ENCODE data around the gene CT45A8. TPM values are rescaled to one million over a fixed set of nuclear protein-coding genes. Genes with fewer than 3 reads are reported as not detected.
A peak's percentile ranks its signal among the peaks of the same experiment; 100 is the strongest.

The CT45A8 gene
- total and polyA plus RNA-seq, 9 of the 15 experiments (the other 6 are each of a cell fraction or from before 2014, with no cell fraction given), result 6.5 to 27.7 (median 9.6) TPM; not detected in 4

DNA sequence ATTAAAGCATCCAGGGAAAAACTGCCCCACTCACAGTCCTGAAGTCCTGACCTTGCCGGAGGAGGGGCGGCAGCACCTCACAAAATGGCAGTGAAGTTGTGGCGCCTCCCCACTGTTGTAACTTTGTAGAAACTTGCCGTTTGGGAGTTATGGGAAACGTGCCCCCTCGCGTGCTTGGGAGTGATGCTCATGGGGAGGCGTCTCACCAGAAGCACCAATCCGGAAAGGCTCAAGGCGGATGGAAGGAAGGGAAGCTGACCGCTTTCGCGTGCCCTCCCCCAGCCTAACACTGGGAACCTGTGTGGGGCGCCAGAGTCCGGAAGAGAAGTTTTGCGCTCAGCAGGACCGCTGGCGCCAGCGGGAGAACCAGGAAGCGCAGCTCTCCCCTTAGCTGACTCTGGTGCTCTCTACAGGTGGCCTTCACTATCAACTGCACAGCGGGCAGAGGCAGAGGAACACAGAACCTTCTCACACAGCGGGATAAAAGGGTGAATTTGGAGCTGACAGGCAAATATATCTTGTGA, 39.0 kb upstream of the CT45A8 start, which contains the start of the genes CT45A10 and SAGE1 (continued):
- TF ChIP-seq MEIS2 (IDR thresholded peaks at IDR 0.05; ENCODE audit: partially characterized antibody) (no peak), ZNF354B (CRISPR knock-in tag; IDR thresholded peaks at IDR 0.05) (no peak), SMAD1 (IDR thresholded peaks at IDR 0.05; ENCODE audit: low read depth, low read length, partially characterized antibody) (no peak), RAD21 (CRISPR knock-in tag; conservative IDR thresholded peaks at IDR 0.05 in 1 of 2, IDR thresholded peaks at IDR 0.05 in 1 of 2) (peak; percentile 32 to 64; a peak in 3 of 4 replicates), CREM (IDR thresholded peaks at IDR 0.05; ENCODE audit: low read depth) (peak; percentile 73), LEF1 (IDR thresholded peaks at IDR 0.05) (peak; percentile 48; the same call in 1 of the 2 replicates), SREBF2 (CRISPR knock-in tag; IDR thresholded peaks at IDR 0.05) (no peak), SMARCA5 (IDR thresholded peaks at IDR 0.05) (no peak), SLC30A9 (CRISPR knock-in tag; IDR thresholded peaks at IDR 0.05) (no peak), FOXA1 (IDR thresholded peaks at IDR 0.05; ENCODE audit: borderline replicate concordance) (no peak), ZNF324 (CRISPR knock-in tag; IDR thresholded peaks at IDR 0.05) (no peak), CCNT2 (IDR thresholded peaks at IDR 0.05; ENCODE audit: borderline replicate concordance, extremely low read depth, insufficient read length, low read depth, low read length) (peak; percentile 58)
- TF ChIP-seq, protein P1, sequence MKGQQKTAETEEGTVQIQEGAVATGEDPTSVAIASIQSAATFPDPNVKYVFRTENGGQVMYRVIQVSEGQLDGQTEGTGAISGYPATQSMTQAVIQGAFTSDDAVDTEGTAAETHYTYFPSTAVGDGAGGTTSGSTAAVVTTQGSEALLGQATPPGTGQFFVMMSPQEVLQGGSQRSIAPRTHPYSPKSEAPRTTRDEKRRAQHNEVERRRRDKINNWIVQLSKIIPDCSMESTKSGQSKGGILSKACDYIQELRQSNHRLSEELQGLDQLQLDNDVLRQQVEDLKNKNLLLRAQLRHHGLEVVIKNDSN (CRISPR knock-in tag; IDR thresholded peaks at IDR 0.05), result no peak
- TF ChIP-seq, protein P2, sequence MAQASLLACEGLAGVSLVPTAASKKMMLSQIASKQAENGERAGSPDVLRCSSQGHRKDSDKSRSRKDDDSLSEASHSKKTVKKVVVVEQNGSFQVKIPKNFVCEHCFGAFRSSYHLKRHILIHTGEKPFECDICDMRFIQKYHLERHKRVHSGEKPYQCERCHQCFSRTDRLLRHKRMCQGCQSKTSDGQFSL (CRISPR knock-in tag; IDR thresholded peaks at IDR 0.05), result 0 out of 2 replicates have a peak, but pooled peaks have one; percentile 35
- TF ChIP-seq, protein P2 (tag; IDR thresholded peaks at IDR 0.05), result no peak
- TF ChIP-seq, protein P3, sequence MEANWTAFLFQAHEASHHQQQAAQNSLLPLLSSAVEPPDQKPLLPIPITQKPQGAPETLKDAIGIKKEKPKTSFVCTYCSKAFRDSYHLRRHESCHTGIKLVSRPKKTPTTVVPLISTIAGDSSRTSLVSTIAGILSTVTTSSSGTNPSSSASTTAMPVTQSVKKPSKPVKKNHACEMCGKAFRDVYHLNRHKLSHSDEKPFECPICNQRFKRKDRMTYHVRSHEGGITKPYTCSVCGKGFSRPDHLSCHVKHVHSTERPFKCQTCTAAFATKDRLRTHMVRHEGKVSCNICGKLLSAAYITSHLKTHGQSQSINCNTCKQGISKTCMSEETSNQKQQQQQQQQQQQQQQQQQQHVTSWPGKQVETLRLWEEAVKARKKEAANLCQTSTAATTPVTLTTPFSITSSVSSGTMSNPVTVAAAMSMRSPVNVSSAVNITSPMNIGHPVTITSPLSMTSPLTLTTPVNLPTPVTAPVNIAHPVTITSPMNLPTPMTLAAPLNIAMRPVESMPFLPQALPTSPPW (CRISPR knock-in tag; IDR thresholded peaks at IDR 0.05), result peak; percentile 62; the same call in 1 of the 2 replicates
- TF ChIP-seq, protein P4, sequence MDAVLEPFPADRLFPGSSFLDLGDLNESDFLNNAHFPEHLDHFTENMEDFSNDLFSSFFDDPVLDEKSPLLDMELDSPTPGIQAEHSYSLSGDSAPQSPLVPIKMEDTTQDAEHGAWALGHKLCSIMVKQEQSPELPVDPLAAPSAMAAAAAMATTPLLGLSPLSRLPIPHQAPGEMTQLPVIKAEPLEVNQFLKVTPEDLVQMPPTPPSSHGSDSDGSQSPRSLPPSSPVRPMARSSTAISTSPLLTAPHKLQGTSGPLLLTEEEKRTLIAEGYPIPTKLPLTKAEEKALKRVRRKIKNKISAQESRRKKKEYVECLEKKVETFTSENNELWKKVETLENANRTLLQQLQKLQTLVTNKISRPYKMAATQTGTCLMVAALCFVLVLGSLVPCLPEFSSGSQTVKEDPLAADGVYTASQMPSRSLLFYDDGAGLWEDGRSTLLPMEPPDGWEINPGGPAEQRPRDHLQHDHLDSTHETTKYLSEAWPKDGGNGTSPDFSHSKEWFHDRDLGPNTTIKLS (IDR thresholded peaks at IDR 0.05; ENCODE audit: borderline replicate concordance, low read depth), result peak; percentile 61; the same call in 1 of the 2 replicates
- TF ChIP-seq, protein P5, sequence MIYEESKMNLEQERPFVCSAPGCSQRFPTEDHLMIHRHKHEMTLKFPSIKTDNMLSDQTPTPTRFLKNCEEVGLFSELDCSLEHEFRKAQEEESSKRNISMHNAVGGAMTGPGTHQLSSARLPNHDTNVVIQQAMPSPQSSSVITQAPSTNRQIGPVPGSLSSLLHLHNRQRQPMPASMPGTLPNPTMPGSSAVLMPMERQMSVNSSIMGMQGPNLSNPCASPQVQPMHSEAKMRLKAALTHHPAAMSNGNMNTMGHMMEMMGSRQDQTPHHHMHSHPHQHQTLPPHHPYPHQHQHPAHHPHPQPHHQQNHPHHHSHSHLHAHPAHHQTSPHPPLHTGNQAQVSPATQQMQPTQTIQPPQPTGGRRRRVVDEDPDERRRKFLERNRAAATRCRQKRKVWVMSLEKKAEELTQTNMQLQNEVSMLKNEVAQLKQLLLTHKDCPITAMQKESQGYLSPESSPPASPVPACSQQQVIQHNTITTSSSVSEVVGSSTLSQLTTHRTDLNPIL (CRISPR knock-in tag; IDR thresholded peaks at IDR 0.05), result no peak
- TF ChIP-seq, protein P6, sequence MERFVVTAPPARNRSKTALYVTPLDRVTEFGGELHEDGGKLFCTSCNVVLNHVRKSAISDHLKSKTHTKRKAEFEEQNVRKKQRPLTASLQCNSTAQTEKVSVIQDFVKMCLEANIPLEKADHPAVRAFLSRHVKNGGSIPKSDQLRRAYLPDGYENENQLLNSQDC (CRISPR knock-in tag; IDR thresholded peaks at IDR 0.05), result no peak
